Gastroesophageal sphincter (tissue), 4 donors: ENCODE data around the gene VPS29. TPM values are rescaled to one million over a fixed set of nuclear protein-coding genes. Genes with fewer than 3 reads are reported as not detected.
"Not testable (repeated sequence)": the region's sequence is repeated elsewhere in the genome, so short reads cannot be mapped to it uniquely, and the experiment has no call there.

ENCODE experiments used
- ATAC-seq: fragments of 150-250 bp; one replicate; pipeline ENCODE4 v1.9.1; 2016; ENCODE audit warnings: mild to moderate bottlenecking, moderate library complexity
- H3K27ac ChIP-seq, 4 donors: fragments of 200-600 bp; sonication (generic) in 3 of 4; 1 replicate in 3 of 4; 2 replicates in 1 of 4; pipeline ENCODE4 v1.5.1; 2016 to 2019
- H3K27me3 ChIP-seq: fragments of 200-600 bp; sonication (generic); one replicate; pipeline ENCODE4 v1.5.1; 2019
- H3K36me3 ChIP-seq, 2 donors: fragments of 200-600 bp; sonication (generic); one replicate each; pipeline ENCODE4 v1.5.1; 2019; ENCODE audit warnings: control low read depth in 1 of 2
- H3K4me1 ChIP-seq, 3 donors: fragments of 200-600 bp; sonication (generic); 1 replicate in 2 of 3; 2 replicates in 1 of 3; pipeline ENCODE4 v1.5.1; 2016 to 2019; ENCODE audit warnings: control low read depth in 2 of 3
- H3K4me3 ChIP-seq, 2 donors: fragments of 200-600 bp; sonication (generic); one replicate each; pipeline ENCODE4 v1.5.1; 2019; ENCODE audit warnings: mild to moderate bottlenecking in 1 of 2, moderate library complexity in 1 of 2
- H3K9me3 ChIP-seq, 3 donors: fragments of 200-600 bp; sonication (generic); one replicate each; pipeline ENCODE4 v1.5.1; 2017 to 2019; ENCODE audit warnings: control low read depth in 2 of 3
- EP300 ChIP-seq: sonication (generic); formaldehyde crosslinking; IDR thresholded peaks from one replicate; pipeline ENCODE4 v1.6.1; 2017; ENCODE audit warnings: antibody characterized with exemption, mild to moderate bottlenecking
- POLR2A ChIP-seq, 2 donors: fragments of 450-650 bp; IDR thresholded peaks; one replicate each; pipeline ENCODE4 v1.6.1; 2017; ENCODE audit warnings: antibody characterized with exemption in 2 of 2, mild to moderate bottlenecking in 2 of 2, moderate library complexity in 1 of 2
- POLR2AphosphoS5 ChIP-seq: sonication (generic); formaldehyde crosslinking; IDR thresholded peaks from one replicate; pipeline ENCODE4 v1.6.1; 2017; ENCODE audit warnings: antibody characterized with exemption
- WGBS, 2 donors: methylation state at CpG; one replicate each; pipeline ENCODE4 v1.1.5; 2018; ENCODE audit warnings: low coverage in 1 of 2; 5-methylcytosine and 5-hydroxymethylcytosine counted together
- total RNA-seq, 4 donors: library from RNA; depleted of rRNA; stranded (reverse); fragments of >200 nt; gene quantifications; one replicate each; pipeline ENCODE4 v1.1.0, GENCODE V29; 2016
- TF ChIP-seq, protein P1 (sequence below), 4 experiments: fragments of 200-600 bp in 2 of 4; fragments of 450-650 bp in 2 of 4; sonication (generic) in 1 of 4; IDR thresholded peaks; one replicate each; pipeline ENCODE4 v1.5.1; 2017 to 2019; ENCODE audit warnings: antibody characterized with exemption in 4 of 4, mild to moderate bottlenecking in 2 of 4, moderate library complexity in 2 of 4

VPS29 gene
- total RNA-seq, 4 donors from 2014 or later: 101 to 184 (median 159) TPM

DNA sequence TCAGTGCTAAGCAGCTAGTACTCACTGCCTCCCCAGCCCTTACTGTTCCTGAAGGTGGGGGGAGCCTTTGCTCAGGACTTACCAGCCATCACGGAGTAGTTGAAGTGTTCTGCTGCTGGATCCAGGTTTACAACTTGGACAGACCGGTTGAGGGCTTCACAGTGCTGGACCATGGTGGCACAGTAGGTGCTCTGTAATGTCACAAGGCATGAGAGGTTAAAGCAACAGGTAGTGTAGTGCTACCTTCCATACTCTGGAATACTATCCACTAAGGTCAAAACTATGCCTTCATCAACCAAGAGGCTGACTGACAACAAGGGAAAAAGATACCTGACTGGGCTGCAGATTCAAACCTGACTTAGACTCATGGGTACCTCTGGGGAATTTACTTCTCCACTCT lies 36.9 kb downstream of the VPS29 start:
- ATAC-seq: no peak
- Histone ChIP-seq H3K4me1 (peaks cover 4 to 38% (median 9%) of the 10 kb centered on the region in 3 donors), H3K36me3 (peaks cover 0 to 55% of the 10 kb centered on the region in 2 donors), H3K4me3 (no peak overlapping the region), H3K27me3 (no peaks in the 10 kb centered on the region), H3K9me3 (no peaks in the 10 kb centered on the region), H3K27ac (no peak overlapping the region)
- WGBS, 2 donors: 92% methylated on average over 2 of the region's 2 CpGs; no CpG with 5 or more reads in 1 of the 2 donors
- TF ChIP-seq POLR2A (IDR thresholded peaks at IDR 0.05): no peak
- TF ChIP-seq, protein P1, sequence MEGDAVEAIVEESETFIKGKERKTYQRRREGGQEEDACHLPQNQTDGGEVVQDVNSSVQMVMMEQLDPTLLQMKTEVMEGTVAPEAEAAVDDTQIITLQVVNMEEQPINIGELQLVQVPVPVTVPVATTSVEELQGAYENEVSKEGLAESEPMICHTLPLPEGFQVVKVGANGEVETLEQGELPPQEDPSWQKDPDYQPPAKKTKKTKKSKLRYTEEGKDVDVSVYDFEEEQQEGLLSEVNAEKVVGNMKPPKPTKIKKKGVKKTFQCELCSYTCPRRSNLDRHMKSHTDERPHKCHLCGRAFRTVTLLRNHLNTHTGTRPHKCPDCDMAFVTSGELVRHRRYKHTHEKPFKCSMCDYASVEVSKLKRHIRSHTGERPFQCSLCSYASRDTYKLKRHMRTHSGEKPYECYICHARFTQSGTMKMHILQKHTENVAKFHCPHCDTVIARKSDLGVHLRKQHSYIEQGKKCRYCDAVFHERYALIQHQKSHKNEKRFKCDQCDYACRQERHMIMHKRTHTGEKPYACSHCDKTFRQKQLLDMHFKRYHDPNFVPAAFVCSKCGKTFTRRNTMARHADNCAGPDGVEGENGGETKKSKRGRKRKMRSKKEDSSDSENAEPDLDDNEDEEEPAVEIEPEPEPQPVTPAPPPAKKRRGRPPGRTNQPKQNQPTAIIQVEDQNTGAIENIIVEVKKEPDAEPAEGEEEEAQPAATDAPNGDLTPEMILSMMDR (IDR thresholded peaks at IDR 0.05): no peak

- not testable (repeated sequence) for H3K4me3 ChIP-seq, ATAC-seq, H3K9me3 ChIP-seq, H3K27ac ChIP-seq, H3K27me3 ChIP-seq, H3K4me1 ChIP-seq
- 74 to 83% methylated on average over 1 to 5 of the region's 5 CpGs for WGBS, 2 donors
- peaks cover 0 to 93% of the 10 kb centered on the region in 2 donors for H3K36me3 ChIP-seq
These were observed 40.7 kb downstream of the VPS29 start for GRCh38 chr12:110461189-110461588.

- TF ChIP-seq, protein P1 (IDR thresholded peaks at IDR 0.05): no peak
- no peak for TF ChIP-seq POLR2A (IDR thresholded peaks at IDR 0.05)
- no peak for TF ChIP-seq POLR2AphosphoS5
- no peak for TF ChIP-seq EP300
- no peaks in the 10 kb centered on the region for H3K27me3 ChIP-seq
- no peak for ATAC-seq
- no peaks in the 10 kb centered on the region for H3K4me1 ChIP-seq
- H3K36me3 ChIP-seq: peaks cover 0 to 100% of the 10 kb centered on the region in 2 donors
- no peak overlapping the region for H3K4me3 ChIP-seq
- WGBS, 2 donors: 72 to 86% methylated on average over 4 of the region's 4 CpGs
- no peaks in the 10 kb centered on the region for H3K9me3 ChIP-seq
- no peak overlapping the region for H3K27ac ChIP-seq
These were observed 43.2 kb downstream of the VPS29 start for GRCh38 chr12:110458756-110459155.

GRCh38 chr12:110453569-110454296 lies 48.2 kb downstream of the VPS29 start:
- TF ChIP-seq, protein P1 (IDR thresholded peaks at IDR 0.05): no peak
- TF ChIP-seq POLR2AphosphoS5 (no peak), EP300 (no peak), POLR2A (IDR thresholded peaks at IDR 0.05) (no peak)
- WGBS, 2 donors: 90 to 97% methylated on average over 4 of the region's 4 CpGs
- Histone ChIP-seq H3K9me3 (no peaks in the 10 kb centered on the region), H3K27me3 (no peaks in the 10 kb centered on the region), H3K27ac (no peak overlapping the region), H3K36me3 (peaks cover 0 to 71% of the 10 kb centered on the region in 2 donors), H3K4me3 (no peak overlapping the region), H3K4me1 (peaks cover 0 to 8% (median 5%) of the 10 kb centered on the region in 3 donors)
- no peak for ATAC-seq

GRCh38 chr12:110451263-110451662 lies 50.6 kb downstream of the VPS29 start:
- no peaks in the 10 kb centered on the region for H3K27me3 ChIP-seq
- WGBS, 2 donors: 40% methylated on average over 1 of the region's 1 CpG; no CpG with 5 or more reads in 1 of the 2 donors
- H3K27ac ChIP-seq: peak overlapping the region in 1 of 4 donors; percentile 87
- no peaks in the 10 kb centered on the region for H3K9me3 ChIP-seq
- H3K4me3 ChIP-seq: no peak overlapping the region
- peaks cover 0 to 26% (median 17%) of the 10 kb centered on the region in 3 donors for H3K4me1 ChIP-seq
- ATAC-seq: no peak
- peaks cover 0 to 46% of the 10 kb centered on the region in 2 donors for H3K36me3 ChIP-seq
- no peak for TF ChIP-seq EP300
- TF ChIP-seq, protein P1 (IDR thresholded peaks at IDR 0.05): no peak
- TF ChIP-seq POLR2A (IDR thresholded peaks at IDR 0.05): no peak
- no peak for TF ChIP-seq POLR2AphosphoS5
